ENCODE measurements around the gene HIPK4. TPM values are rescaled to one million over a fixed set of nuclear protein-coding genes. Genes with fewer than 3 reads are reported as not detected.

The HIPK4 gene
- total and polyA plus RNA-seq, 2 experiments from 2014 or later: 0.21 to 0.52 TPM

GRCh38 chr19:40379446-40380198 lies 10.4 kb downstream of the HIPK4 start (continued):
- TF ChIP-seq STAT1 (IDR thresholded peaks at IDR 0.05; ENCODE audit: unreplicated experiment) (no peak), NANOG (IDR thresholded peaks at IDR 0.05; ENCODE audit: borderline replicate concordance) (no peak), JUNB (IDR thresholded peaks at IDR 0.05; ENCODE audit: unreplicated experiment) (no peak), CTCF (conservative IDR thresholded peaks at IDR 0.05; ENCODE audit: low read depth in 2 of 2) (no peak), EZH2phosphoT487 (IDR thresholded peaks at IDR 0.05; ENCODE audit: unreplicated experiment) (no peak), ZNF114 (CRISPR knock-in tag; IDR thresholded peaks at IDR 0.05) (no peak)

GRCh38 chr19:40378509-40378908 lies 11.5 kb downstream of the HIPK4 start:
- Mint-ChIP-seq H3K9me3 (no peaks in the 10 kb centered on the region), H3K4me1 (no peaks in the 10 kb centered on the region), H3K36me3 (ENCODE audit: low read depth) (peaks cover 39% of the 10 kb centered on the region), H3K27ac (no peak overlapping the region), H3K4me3 (no peak overlapping the region), H3K27me3 (ENCODE audit: insufficient read depth, low read depth, poor library complexity) (peaks cover 7% of the 10 kb centered on the region)
- peaks cover 7% of the 10 kb centered on the region; the same call in 1 of the 2 replicates for H3K36me3 ChIP-seq (ENCODE audit: insufficient read depth)
- H3K9me2 ChIP-seq (ENCODE audit: insufficient read depth): no peaks in the 10 kb centered on the region
- DNase-seq (ENCODE audit: low spot score) (no peak), ATAC-seq (no peak)
- no peak overlapping the region for H3K4me2 ChIP-seq
- H3F3A ChIP-seq (replicated peaks; ENCODE audit: low read depth): no peaks in the 10 kb centered on the region
- no peak overlapping the region for H3K4me3 ChIP-seq
- H3K4me1 ChIP-seq (ENCODE audit: insufficient read depth): no peaks in the 10 kb centered on the region
- H4K20me1 ChIP-seq (replicated peaks; ENCODE audit: insufficient read depth): no peaks in the 10 kb centered on the region
- no peak overlapping the region for H2AFZ ChIP-seq
- no peak overlapping the region for H3K27ac ChIP-seq (ENCODE audit: low read depth)
- H3K27me3 ChIP-seq (ENCODE audit: insufficient read depth): no peaks in the 10 kb centered on the region
- no peaks in the 10 kb centered on the region for H3K79me2 ChIP-seq (replicated peaks; ENCODE audit: insufficient read depth)
- TF ChIP-seq ETS1 (IDR thresholded peaks at IDR 0.05) (no peak), ZNF462 (CRISPR knock-in tag; IDR thresholded peaks at IDR 0.05) (no peak), STAT1 (IDR thresholded peaks at IDR 0.05; ENCODE audit: unreplicated experiment) (no peak), NANOG (IDR thresholded peaks at IDR 0.05; ENCODE audit: borderline replicate concordance) (no peak), CREB1 (CRISPR knock-in tag; IDR thresholded peaks at IDR 0.05; ENCODE audit: low read depth) (no peak), EZH2phosphoT487 (IDR thresholded peaks at IDR 0.05; ENCODE audit: unreplicated experiment) (no peak), CTCF (conservative IDR thresholded peaks at IDR 0.05; ENCODE audit: low read depth in 2 of 2) (no peak), POLR2AphosphoS5 (IDR thresholded peaks at IDR 0.05; ENCODE audit: low read depth) (no peak; the same call in 1 of the 2 replicates), ZNF114 (CRISPR knock-in tag; IDR thresholded peaks at IDR 0.05) (no peak), ZNF331 (CRISPR knock-in tag; IDR thresholded peaks at IDR 0.05; ENCODE audit: low read depth) (no peak), JUNB (IDR thresholded peaks at IDR 0.05; ENCODE audit: unreplicated experiment) (no peak)
